ENCODE measurements around the gene BABAM2. TPM values are rescaled to one million over a fixed set of nuclear protein-coding genes. Genes with fewer than 3 reads are reported as not detected.

Gene BABAM2
- total RNA-seq, 4 donors from 2014 or later: 34.4 to 44.9 (median 38.3) TPM

DNA sequence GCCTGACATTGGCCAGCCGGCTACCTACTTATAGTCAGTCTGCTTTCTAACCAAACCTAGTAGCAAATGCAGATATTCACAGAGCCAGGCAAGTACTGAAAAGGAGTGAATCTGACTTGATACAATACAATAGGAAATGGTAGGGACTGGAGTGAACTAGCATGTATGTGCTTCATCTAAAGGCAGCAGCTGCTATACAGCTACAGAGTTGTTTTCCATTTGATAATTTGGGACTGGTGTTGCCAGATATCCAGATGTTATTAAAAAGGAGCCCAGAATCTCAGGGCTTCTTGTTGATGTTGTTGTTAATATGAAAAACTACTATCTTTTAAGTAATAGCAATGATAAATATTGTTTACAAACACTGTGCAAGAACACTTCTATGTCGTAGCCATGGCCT, 159.4 kb downstream of the BABAM2 start:
- TF ChIP-seq, protein P1, sequence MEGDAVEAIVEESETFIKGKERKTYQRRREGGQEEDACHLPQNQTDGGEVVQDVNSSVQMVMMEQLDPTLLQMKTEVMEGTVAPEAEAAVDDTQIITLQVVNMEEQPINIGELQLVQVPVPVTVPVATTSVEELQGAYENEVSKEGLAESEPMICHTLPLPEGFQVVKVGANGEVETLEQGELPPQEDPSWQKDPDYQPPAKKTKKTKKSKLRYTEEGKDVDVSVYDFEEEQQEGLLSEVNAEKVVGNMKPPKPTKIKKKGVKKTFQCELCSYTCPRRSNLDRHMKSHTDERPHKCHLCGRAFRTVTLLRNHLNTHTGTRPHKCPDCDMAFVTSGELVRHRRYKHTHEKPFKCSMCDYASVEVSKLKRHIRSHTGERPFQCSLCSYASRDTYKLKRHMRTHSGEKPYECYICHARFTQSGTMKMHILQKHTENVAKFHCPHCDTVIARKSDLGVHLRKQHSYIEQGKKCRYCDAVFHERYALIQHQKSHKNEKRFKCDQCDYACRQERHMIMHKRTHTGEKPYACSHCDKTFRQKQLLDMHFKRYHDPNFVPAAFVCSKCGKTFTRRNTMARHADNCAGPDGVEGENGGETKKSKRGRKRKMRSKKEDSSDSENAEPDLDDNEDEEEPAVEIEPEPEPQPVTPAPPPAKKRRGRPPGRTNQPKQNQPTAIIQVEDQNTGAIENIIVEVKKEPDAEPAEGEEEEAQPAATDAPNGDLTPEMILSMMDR (IDR thresholded peaks at IDR 0.05; ENCODE audit: low read depth): no peak

DNA sequence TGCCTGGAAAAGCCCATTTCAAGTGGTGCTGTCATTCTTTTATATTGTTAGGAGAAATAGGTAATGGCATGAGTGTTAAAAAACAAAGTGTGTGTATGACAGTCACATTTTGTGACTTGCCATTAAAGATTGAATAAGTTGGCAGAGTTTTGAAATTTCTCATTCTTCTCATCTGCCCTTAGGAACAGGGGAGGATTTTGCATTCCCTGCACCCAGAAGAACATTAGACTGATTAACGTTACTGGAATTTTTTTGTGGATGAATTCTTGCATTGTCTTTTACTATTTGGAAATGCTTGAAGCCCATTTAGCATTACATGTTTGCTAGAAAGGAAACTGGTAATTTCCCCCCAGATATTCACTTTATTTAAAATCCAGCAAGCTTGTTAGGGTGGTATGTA, 162.2 kb downstream of the BABAM2 start:
- TF ChIP-seq, protein P1 (IDR thresholded peaks at IDR 0.05; ENCODE audit: low read depth): no peak

DNA sequence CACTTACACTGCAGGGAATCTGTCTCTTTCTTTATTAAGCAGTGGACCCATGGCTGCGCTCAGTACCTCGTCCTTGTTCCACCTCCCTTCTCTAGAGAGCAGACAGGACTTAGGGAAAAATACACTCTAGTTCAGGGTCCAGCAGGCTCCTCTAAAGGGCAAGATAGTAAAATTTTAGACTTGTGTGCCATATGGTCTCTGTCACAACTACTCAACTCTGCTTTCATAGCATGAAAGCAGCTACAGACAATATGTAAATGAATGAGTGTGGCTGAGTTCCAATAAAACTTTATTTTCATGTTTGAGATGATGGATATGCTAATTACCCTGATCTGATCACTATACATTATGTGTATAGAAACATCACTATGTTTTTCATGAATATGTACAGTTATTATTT, 163.1 kb downstream of the BABAM2 start:
- TF ChIP-seq, protein P1 (IDR thresholded peaks at IDR 0.05; ENCODE audit: low read depth): no peak

DNA sequence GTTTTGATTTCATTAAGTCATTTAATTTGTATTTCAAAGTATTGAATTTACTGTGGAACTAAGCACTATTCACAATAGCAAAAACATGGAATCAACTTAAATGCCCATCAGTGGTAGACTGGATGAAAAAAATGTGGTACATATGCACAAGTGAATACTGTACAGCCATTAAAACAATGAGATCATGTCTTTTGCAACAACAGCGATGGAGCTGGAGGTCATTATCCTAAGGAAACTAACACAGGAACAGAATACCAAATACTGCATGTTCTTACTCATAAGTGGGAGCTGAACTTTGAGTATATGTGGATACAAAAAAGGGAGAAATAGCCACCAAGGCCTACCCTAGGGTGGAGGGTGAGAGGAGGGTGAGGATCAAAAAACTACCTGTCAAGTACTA, 164.4 kb downstream of the BABAM2 start:
- TF ChIP-seq, protein P1 (IDR thresholded peaks at IDR 0.05; ENCODE audit: low read depth): no peak

DNA sequence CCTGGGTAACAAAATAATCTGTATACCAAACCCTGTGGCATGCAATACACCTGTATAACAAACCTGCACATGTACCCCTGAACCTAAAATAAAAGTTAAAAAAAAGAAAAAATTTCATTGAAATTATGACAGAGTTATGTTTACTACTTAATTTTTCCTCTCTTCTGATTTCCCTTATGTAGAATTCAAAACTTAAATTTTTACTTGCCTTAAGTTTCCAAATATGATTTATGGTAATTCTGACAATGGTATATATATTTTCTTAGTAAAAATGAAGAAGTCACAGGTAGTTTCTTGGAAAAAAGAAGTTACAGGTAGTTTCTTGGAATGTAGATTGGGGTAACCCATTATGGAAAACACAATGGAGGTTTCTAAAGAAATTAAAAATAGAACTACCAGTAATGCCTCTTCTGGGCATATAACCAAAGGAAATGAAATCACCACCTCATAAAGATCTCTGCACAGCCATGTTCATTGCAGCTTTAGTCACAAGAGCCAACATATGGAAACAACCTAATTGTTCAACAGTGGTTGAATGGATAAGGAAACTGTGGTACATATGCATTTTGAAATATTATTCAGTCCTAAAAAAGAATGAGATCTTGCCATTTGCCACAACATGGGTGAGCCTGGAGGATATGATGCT, 164.9 kb downstream of the BABAM2 start:
- TF ChIP-seq, protein P1 (IDR thresholded peaks at IDR 0.05; ENCODE audit: low read depth): no peak

DNA sequence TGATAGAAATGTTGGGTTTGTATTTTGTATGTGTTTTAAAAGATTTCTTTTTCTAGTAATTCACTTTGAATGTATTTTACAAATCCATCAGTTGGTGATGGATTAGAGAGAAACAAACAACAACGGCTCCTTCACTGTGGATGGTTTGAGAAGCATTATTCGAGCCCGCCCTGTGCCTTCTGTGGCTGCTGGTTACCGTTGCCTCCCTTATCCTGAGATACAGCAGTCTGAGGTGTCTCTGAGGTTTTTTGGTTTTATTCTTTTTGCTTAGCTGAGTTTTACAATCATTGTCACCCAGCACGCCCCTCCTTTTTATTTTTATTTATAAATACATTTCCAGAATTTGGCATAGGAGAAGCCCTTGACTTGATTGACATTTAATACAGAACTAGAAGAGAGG, 168.3 kb downstream of the BABAM2 start:
- TF ChIP-seq, protein P1 (IDR thresholded peaks at IDR 0.05; ENCODE audit: low read depth): no peak

DNA sequence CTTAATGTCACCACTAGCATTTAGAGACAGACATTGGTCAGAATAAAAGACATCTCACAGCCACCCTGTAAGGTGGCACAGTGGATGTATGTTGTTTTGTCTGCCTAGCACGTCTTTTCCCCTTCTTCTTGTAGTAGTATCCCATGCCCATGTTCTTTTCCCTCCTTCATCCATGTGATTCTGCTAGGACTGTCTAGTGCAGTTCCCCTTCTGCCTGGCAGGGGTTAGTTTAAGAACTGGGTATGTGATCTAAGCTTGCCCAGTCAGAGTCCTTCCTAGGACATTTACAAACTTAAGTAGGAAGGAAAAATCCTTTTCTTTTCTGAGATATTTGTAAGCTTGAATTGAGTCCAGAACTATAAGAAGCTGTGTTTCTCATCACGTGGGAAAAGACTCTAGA, 172.3 kb downstream of the BABAM2 start:
- TF ChIP-seq, protein P1 (IDR thresholded peaks at IDR 0.05; ENCODE audit: low read depth): no peak
